ENCODE measurements around the gene MAP1A.

- TF ChIP-seq GATA3 (IDR thresholded peaks at IDR 0.05; ENCODE audit: low read depth, low read length) (no peak), GATA2 (IDR thresholded peaks at IDR 0.05; ENCODE audit: low read depth, low read length) (no peak)
Observed at GRCh38 chr15:43523646-43524045, 6.2 kb downstream of the MAP1A start.

All from SH-SY5Y (cell line).